GM23248 (cell line): ENCODE results near the gene LRRC18. TPM values are rescaled to one million over a fixed set of nuclear protein-coding genes. Genes with fewer than 3 reads are reported as not detected.
A peak's percentile ranks its signal among the peaks of the same experiment; 100 is the strongest.

ENCODE experiments used
- DNase-seq: peaks from one replicate; pipeline ENCODE4 v3.0.0-alpha.2; 2015
- H2AFZ ChIP-seq: fragments of 200-600 bp; sonication (generic); 2 replicates; pipeline ENCODE4 v1.6.1; 2016; ENCODE audit warnings: antibody characterized with exemption
- H3F3A ChIP-seq: fragments of 200-600 bp; sonication (generic); 2 replicates; pipeline ENCODE4 v1.6.1; 2016; ENCODE audit warnings: mild to moderate bottlenecking, antibody characterized with exemption, mixed run types; ENCODE audit not compliant: insufficient read depth
- H3K27ac ChIP-seq: fragments of 200-600 bp; sonication (generic); 2 replicates; pipeline ENCODE4 v1.5.1; 2016; ENCODE audit warnings: mild to moderate bottlenecking
- H3K27me3 ChIP-seq: fragments of 200-600 bp; sonication (generic); replicated peaks from 2 replicates; pipeline ENCODE4 v1.6.1; 2016; ENCODE audit warnings: mild to moderate bottlenecking; ENCODE audit not compliant: insufficient read depth
- H3K36me3 ChIP-seq: fragments of 200-600 bp; sonication (generic); 2 replicates; pipeline ENCODE4 v1.6.1; 2016; ENCODE audit warnings: low read depth, mild to moderate bottlenecking
- H3K4me1 ChIP-seq: fragments of 200-600 bp; sonication (generic); 2 replicates; pipeline ENCODE4 v1.6.1; 2016; ENCODE audit warnings: mild to moderate bottlenecking; ENCODE audit not compliant: insufficient read depth
- H3K4me2 ChIP-seq: fragments of 200-600 bp; sonication (generic); one replicate; pipeline ENCODE4 v1.6.1; 2016; ENCODE audit warnings: mild to moderate bottlenecking; ENCODE audit not compliant: unreplicated experiment
- H3K4me3 ChIP-seq: fragments of 200-600 bp; sonication (generic); 2 replicates; pipeline ENCODE4 v1.5.1; 2016; ENCODE audit warnings: mild to moderate bottlenecking
- H3K79me2 ChIP-seq: fragments of 200-600 bp; sonication (generic); 2 replicates; pipeline ENCODE4 v1.6.1; 2016; ENCODE audit warnings: mild to moderate bottlenecking; ENCODE audit not compliant: insufficient read depth
- H3K9ac ChIP-seq: fragments of 200-600 bp; sonication (generic); 2 replicates; pipeline ENCODE4 v1.6.1; 2016; ENCODE audit warnings: mild to moderate bottlenecking
- H3K9me2 ChIP-seq: fragments of 200-600 bp; sonication (generic); 2 replicates; pipeline ENCODE4 v1.6.1; 2016; ENCODE audit warnings: mixed run types, mild to moderate bottlenecking, moderate library complexity; ENCODE audit not compliant: insufficient read depth
- H3K9me3 ChIP-seq: fragments of 200-600 bp; sonication (generic); one replicate; pipeline ENCODE4 v1.6.1; 2017; ENCODE audit warnings: low read depth
- H4K20me1 ChIP-seq: fragments of 200-600 bp; sonication (generic); 2 replicates; pipeline ENCODE4 v1.6.0; 2016; ENCODE audit not compliant: insufficient read depth
- EZH2 ChIP-seq: fragments of 200-600 bp; sonication (generic); IDR thresholded peaks from 2 replicates; pipeline ENCODE4 v1.6.1; 2018; ENCODE audit warnings: antibody characterized with exemption, mild to moderate bottlenecking; ENCODE audit not compliant: insufficient read depth, poor library complexity, severe bottlenecking
- EZH2phosphoT487 ChIP-seq: fragments of 200-600 bp; sonication (generic); IDR thresholded peaks from 2 replicates; pipeline ENCODE4 v1.6.1; 2018; ENCODE audit warnings: antibody characterized with exemption, moderate library complexity, mild to moderate bottlenecking, low read depth; ENCODE audit not compliant: insufficient read depth
- WGBS, 2 experiments: methylation state at CpG; one replicate each; pipeline ENCODE4 v1.1.6; 2015 to 2017; ENCODE audit warnings: low lambda C conversion rate in 2 of 2, low coverage in 1 of 2; ENCODE audit errors: missing lambda C conversion rate in 2 of 2; 5-methylcytosine and 5-hydroxymethylcytosine counted together
- in situ Hi-C: fragments of 300-500 bp; cut with MboI; formaldehyde crosslinking; loops from 2 replicates; pipeline ENCODE4 v1.15.0; 2020
- polyA plus RNA-seq: library from polyadenylated mRNA; unstranded; fragments of >200 nt; fragmentation: Nextera tagmentation; extraction: Ambion mirVana; gene quantifications from 2 replicates; pipeline ENCODE4 v1.2.1, GENCODE V29; 2016
- total RNA-seq: library from RNA; depleted of rRNA; stranded (reverse); fragments of >200 nt; shearing (Covaris generic); gene quantifications from 2 replicates; pipeline ENCODE4 v1.2.3, GENCODE V29; 2014

LRRC18 gene
- total and polyA plus RNA-seq, 2 experiments from 2014 or later = not detected

DNA sequence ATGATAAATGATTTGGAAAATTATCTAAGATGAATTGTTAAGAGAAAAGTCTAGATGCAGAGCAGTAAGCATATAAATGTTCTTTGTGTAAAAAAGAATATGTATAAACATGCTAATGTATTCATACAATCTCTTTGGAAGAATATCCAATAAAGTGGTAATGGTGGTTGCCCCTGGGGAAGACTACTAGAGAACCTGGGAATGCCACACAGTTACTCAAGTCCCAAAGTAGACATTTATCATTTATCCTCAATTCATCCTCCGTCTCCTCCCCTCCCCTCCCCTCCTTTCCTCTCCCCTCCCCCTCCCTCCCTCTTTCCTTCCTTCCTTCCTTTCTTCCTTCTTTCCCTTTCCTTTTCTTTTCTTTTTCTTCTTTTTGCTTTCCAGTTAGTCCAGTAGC lies 51.7 kb downstream of the LRRC18 start:
- Histone ChIP-seq H3K9me2 (no peaks in the 10 kb centered on the region), H3F3A (no peaks in the 10 kb centered on the region), H3K27ac (no peak overlapping the region), H3K36me3 (no peaks in the 10 kb centered on the region), H3K9me3 (no peaks in the 10 kb centered on the region), H3K4me1 (no peaks in the 10 kb centered on the region), H3K79me2 (no peaks in the 10 kb centered on the region), H3K4me2 (no peak overlapping the region), H3K4me3 (no peak overlapping the region), H2AFZ (no peak overlapping the region), H3K27me3 (peaks cover 12% of the 10 kb centered on the region; the same call in 1 of the 2 replicates), H3K9ac (no peak overlapping the region), H4K20me1 (no peaks in the 10 kb centered on the region)
- TF ChIP-seq EZH2 (no peak), EZH2phosphoT487 (no peak)
- 68% methylated on average over 1 of the region's 1 CpG; no CpG with 5 or more reads in 1 of the 2 experiments for WGBS, 2 experiments
- in situ Hi-C loops = no loop called here
- DNase-seq = no peak

DNA sequence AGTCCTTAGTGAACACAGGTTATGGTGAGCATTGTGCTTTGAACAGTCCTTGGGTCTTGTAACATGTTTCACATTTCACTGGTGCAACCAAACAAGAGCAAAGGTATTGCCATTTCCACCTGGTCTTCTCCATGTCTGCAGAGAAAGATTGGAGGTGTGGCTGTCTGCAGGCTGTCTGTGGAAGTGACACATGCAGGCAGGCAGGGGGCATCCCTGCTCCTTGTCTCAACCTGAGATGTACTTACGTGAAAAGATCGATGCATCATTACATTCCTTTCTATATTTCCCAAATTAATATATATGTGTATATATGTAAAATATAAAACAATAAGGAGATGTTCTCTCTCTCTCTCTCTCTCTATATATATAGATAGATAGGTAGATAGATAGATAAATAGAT lies 54.3 kb downstream of the LRRC18 start:
- H3K4me2 ChIP-seq = no peak overlapping the region
- no peaks in the 10 kb centered on the region for H3F3A ChIP-seq
- H3K79me2 ChIP-seq = no peaks in the 10 kb centered on the region
- TF ChIP-seq EZH2 (no peak), EZH2phosphoT487 (no peak)
- H3K4me3 ChIP-seq = no peak overlapping the region
- no peaks in the 10 kb centered on the region for H3K9me3 ChIP-seq
- no peaks in the 10 kb centered on the region for H3K36me3 ChIP-seq
- H3K4me1 ChIP-seq = no peaks in the 10 kb centered on the region
- H3K27ac ChIP-seq = no peak overlapping the region
- WGBS, 2 experiments = 15 to 23% methylated on average over 2 of the region's 2 CpGs
- H3K27me3 ChIP-seq = peaks cover 4% of the 10 kb centered on the region; the same call in 1 of the 2 replicates
- no peak overlapping the region for H3K9ac ChIP-seq
- in situ Hi-C loops = no loop called here
- DNase-seq = peak; percentile 8
- H4K20me1 ChIP-seq = no peaks in the 10 kb centered on the region
- H2AFZ ChIP-seq = no peak overlapping the region
- no peaks in the 10 kb centered on the region for H3K9me2 ChIP-seq

DNA sequence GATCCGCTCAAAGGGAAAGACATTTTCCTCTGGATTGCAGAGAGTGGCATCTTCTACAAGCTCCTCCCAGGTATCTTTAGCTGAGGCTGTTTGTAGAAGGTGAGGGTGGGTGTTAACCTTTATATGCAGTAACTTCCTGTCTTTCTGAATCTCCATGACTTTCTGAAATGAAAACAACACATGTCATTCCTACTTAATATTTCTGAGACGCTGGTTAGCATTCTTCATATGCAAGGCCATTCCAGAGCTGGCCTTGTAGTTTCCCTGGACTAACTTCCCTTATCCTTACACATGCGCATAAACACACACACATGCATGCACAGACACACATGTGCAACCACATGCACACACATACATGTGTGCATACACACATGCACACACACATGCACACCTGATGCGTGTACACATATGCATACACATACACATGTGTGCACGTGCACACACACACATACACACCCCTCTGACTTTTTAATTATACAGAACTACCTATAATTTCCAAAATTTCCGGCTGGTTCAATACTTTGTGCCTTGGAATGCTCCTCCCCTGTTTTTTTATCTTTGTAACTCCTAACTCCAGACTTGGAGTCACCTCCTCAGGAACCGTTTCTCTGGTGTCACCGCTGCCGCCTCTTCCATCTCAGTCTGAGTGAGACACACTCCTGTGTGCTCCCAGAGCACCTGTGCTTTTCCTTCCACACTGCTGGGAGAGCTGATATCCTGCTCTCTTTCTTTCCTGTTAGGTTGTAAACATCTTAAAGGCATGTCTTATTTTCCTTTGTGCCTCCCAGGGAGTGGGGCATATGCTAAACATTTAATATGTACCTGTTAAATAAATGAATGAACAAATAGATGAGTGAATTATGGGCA lies 55.2 kb downstream of the LRRC18 start:
- no peak for DNase-seq
- H2AFZ ChIP-seq = no peak overlapping the region
- in situ Hi-C loops = no loop called here

DNA sequence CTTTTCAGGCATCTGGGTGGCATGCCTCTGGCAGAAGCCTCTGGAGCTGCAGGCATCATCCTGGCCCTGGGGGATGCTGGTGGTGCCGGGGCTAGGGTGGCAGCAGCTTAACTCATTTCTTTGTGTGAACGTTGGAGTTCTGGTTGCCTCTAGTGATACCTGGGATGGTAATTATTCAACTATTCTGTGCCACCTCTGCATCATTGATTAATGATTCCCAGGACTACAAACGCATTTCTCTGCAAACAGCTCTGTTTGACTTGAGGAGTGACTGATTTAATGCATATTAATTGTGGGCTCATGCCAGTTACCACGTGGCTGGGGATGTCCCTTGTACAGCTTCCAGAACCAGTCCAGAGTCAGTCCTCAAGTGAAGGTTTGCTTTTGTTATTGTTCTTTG lies 55.9 kb downstream of the LRRC18 start:
- peaks cover 4% of the 10 kb centered on the region; the same call in 1 of the 2 replicates for H3K27me3 ChIP-seq
- no peaks in the 10 kb centered on the region for H3K36me3 ChIP-seq
- no peaks in the 10 kb centered on the region for H4K20me1 ChIP-seq
- no peak for DNase-seq
- no peaks in the 10 kb centered on the region for H3K9me3 ChIP-seq
- no peaks in the 10 kb centered on the region for H3F3A ChIP-seq
- no peaks in the 10 kb centered on the region for H3K9me2 ChIP-seq
- no peak overlapping the region for H3K27ac ChIP-seq
- no peaks in the 10 kb centered on the region for H3K4me1 ChIP-seq
- TF ChIP-seq EZH2phosphoT487 (no peak), EZH2 (no peak)
- WGBS, 2 experiments = 31 to 37% methylated on average over 4 of the region's 4 CpGs
- H3K4me3 ChIP-seq = no peak overlapping the region
- in situ Hi-C loops = no loop called here
- H3K9ac ChIP-seq = no peak overlapping the region
- no peak overlapping the region for H2AFZ ChIP-seq
- no peaks in the 10 kb centered on the region for H3K79me2 ChIP-seq
- H3K4me2 ChIP-seq = no peak overlapping the region

More for the DNA sequence above, 55.2 kb downstream of the LRRC18 start:
- Histone ChIP-seq H3K9ac (no peak overlapping the region), H3K36me3 (no peaks in the 10 kb centered on the region), H3F3A (no peaks in the 10 kb centered on the region), H3K27me3 (peaks cover 4% of the 10 kb centered on the region; the same call in 1 of the 2 replicates), H3K79me2 (no peaks in the 10 kb centered on the region), H3K4me1 (no peaks in the 10 kb centered on the region), H3K9me2 (no peaks in the 10 kb centered on the region), H3K9me3 (no peaks in the 10 kb centered on the region), H3K4me2 (no peak overlapping the region), H4K20me1 (no peaks in the 10 kb centered on the region), H3K4me3 (no peak overlapping the region), H3K27ac (no peak overlapping the region)
- TF ChIP-seq EZH2 (no peak), EZH2phosphoT487 (no peak)
- WGBS, 2 experiments = 55 to 65% methylated on average over 9 of the region's 9 CpGs
